Stimulated activated CD4-positive, alpha-beta T cell treated with anti-CD3 and anti-CD28 coated beads, TNF-alpha, amount 100 ng/mL, for 4 hours (primary cell): ENCODE results near the gene GCLM.

Source experiments
- DNase-seq, 3 experiments: peaks; one replicate each; pipeline ENCODE4 v3.0.0-alpha.2; 2020; ENCODE audit warnings: low read depth in 3 of 3

GCLM gene

GRCh38 chr1:93846992-93847810, 62.0 kb downstream of the GCLM start:
- DNase-seq = peak; percentile 75 to 78 (median 78)

GRCh38 chr1:93846206-93846991, 62.8 kb downstream of the GCLM start:
- DNase-seq = peak; percentile 64 to 85 (median 83)

- peak in 1 of 3 experiments; percentile 1 for DNase-seq
These were observed 63.6 kb downstream of the GCLM start for GRCh38 chr1:93845538-93846205.

- peak in 1 of 3 experiments; percentile 7 for DNase-seq
These were observed 64.8 kb downstream of the GCLM start for GRCh38 chr1:93844262-93845045.

- no peak for DNase-seq
These were observed 66.3 kb downstream of the GCLM start for GRCh38 chr1:93842750-93843500.

GRCh38 chr1:93841771-93842170, 67.5 kb downstream of the GCLM start:
- DNase-seq = no peak

- DNase-seq = no peak
These were observed 68.2 kb downstream of the GCLM start for GRCh38 chr1:93840956-93841482.

- DNase-seq = no peak
These were observed 69.5 kb downstream of the GCLM start for GRCh38 chr1:93839753-93840152.

- DNase-seq = no peak
These were observed 69.9 kb downstream of the GCLM start for GRCh38 chr1:93839307-93839706.

- no peak for DNase-seq
These were observed 71.3 kb downstream of the GCLM start for GRCh38 chr1:93837961-93838360.
